Mesothelial cell of epicardium (in vitro differentiated cells): ENCODE data around the gene TBC1D9B. TPM values are rescaled to one million over a fixed set of nuclear protein-coding genes. Genes with fewer than 3 reads are reported as not detected.
"Not testable (repeated sequence)": the region's sequence is repeated elsewhere in the genome, so short reads cannot be mapped to it uniquely, and the experiment has no call there.

Experiments
- DNase-seq, 2 experiments: peaks; one replicate each; pipeline ENCODE4 v3.0.0; 2021; ENCODE audit warnings: low spot score in 2 of 2; ENCODE audit not compliant: unreplicated experiment in 2 of 2
- H3K27ac Mint-ChIP-seq: 2 replicates; pipeline ENCODE4 v1.8.0; 2021; ENCODE audit warnings: mixed read lengths
- H3K27me3 Mint-ChIP-seq: 2 replicates; pipeline ENCODE4 v1.8.0; 2021; ENCODE audit warnings: low read depth, mixed read lengths
- H3K36me3 Mint-ChIP-seq: 2 replicates; pipeline ENCODE4 v1.8.0; 2021; ENCODE audit warnings: mixed read lengths
- H3K4me1 Mint-ChIP-seq: 2 replicates; pipeline ENCODE4 v1.8.0; 2021; ENCODE audit warnings: mixed read lengths
- H3K4me3 Mint-ChIP-seq: 2 replicates; pipeline ENCODE4 v1.8.0; 2021; ENCODE audit warnings: mild to moderate bottlenecking, moderate library complexity, mixed read lengths
- H3K9me3 Mint-ChIP-seq: 2 replicates; pipeline ENCODE4 v1.8.0; 2021; ENCODE audit warnings: mixed read lengths
- total RNA-seq: library from RNA; stranded (reverse); gene quantifications from 3 replicates; pipeline ENCODE4 v1.2.1, GENCODE V29; 2021
- TF ChIP-seq, protein P1 (sequence below): fragments of 200-600 bp; sonication (generic); IDR thresholded peaks from one replicate; pipeline ENCODE4 v1.5.0; 2021; ENCODE audit warnings: antibody characterized with exemption; ENCODE audit not compliant: unreplicated experiment

TBC1D9B gene
- total RNA-seq, 1 donor from 2014 or later: 139 TPM

DNA sequence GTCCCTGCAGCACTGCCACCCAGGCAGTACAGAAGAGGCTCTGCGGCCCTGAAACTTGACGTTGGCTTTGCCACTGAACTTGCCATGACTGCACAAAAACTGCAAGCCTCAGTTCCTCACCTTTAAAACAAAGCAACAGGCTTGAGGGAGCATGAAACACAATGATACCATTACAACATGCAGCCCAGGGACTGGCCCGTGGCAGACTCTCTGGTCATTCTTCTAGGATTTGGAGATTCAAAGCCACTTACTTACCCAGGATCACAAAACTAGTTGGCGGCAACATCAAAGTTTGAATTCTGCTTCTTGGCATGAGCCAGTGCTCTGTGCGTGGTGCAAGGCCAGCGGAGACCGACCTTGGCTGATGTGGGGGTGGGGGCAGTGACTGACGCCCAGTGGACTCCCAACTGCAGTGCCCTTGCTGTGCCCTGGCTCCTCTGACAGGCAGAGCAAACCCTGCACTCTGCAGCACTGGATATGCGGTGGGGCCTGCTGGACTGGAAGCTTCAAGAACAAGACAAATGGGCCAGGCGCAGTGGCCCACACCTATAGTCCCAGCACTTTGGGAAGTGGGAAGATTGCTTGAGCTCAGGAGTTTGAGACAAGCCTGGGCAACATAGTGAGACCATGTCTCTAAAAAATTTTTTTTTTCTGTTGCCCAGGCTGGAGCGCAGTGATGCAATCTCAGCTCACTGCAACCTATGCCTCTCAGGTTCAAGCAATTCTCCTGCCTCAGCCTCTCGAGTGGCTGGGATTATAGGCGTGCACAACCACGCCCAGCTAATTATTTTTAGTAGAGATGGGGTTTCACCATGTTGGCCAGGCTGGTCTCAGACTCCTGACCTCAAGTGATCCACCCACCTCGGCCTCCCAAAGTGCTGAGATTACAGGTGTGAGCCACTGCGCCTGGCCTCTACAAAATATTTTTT lies 68.1 kb downstream of the TBC1D9B start:
- H3K27me3 Mint-ChIP-seq: no peaks in the 10 kb centered on the region
- H3K27ac Mint-ChIP-seq: peak overlapping the region; percentile 64
- DNase-seq: no peak
- H3K4me1 Mint-ChIP-seq: no peaks in the 10 kb centered on the region
- TF ChIP-seq, protein P1, sequence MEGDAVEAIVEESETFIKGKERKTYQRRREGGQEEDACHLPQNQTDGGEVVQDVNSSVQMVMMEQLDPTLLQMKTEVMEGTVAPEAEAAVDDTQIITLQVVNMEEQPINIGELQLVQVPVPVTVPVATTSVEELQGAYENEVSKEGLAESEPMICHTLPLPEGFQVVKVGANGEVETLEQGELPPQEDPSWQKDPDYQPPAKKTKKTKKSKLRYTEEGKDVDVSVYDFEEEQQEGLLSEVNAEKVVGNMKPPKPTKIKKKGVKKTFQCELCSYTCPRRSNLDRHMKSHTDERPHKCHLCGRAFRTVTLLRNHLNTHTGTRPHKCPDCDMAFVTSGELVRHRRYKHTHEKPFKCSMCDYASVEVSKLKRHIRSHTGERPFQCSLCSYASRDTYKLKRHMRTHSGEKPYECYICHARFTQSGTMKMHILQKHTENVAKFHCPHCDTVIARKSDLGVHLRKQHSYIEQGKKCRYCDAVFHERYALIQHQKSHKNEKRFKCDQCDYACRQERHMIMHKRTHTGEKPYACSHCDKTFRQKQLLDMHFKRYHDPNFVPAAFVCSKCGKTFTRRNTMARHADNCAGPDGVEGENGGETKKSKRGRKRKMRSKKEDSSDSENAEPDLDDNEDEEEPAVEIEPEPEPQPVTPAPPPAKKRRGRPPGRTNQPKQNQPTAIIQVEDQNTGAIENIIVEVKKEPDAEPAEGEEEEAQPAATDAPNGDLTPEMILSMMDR: no peak
- H3K36me3 Mint-ChIP-seq: peaks cover 50% of the 10 kb centered on the region
- no peaks in the 10 kb centered on the region for H3K9me3 Mint-ChIP-seq
- H3K4me3 Mint-ChIP-seq: no peak overlapping the region

- Mint-ChIP-seq H3K9me3 (peaks cover 7% of the 10 kb centered on the region), H3K4me1 (no peaks in the 10 kb centered on the region), H3K4me3 (no peak overlapping the region), H3K27ac (no peak overlapping the region), H3K27me3 (no peaks in the 10 kb centered on the region), H3K36me3 (peaks cover 49% of the 10 kb centered on the region)
- TF ChIP-seq, protein P1: no peak
- no peak for DNase-seq
These were observed 70.4 kb downstream of the TBC1D9B start for GRCh38 chr5:179837076-179838011.

DNA sequence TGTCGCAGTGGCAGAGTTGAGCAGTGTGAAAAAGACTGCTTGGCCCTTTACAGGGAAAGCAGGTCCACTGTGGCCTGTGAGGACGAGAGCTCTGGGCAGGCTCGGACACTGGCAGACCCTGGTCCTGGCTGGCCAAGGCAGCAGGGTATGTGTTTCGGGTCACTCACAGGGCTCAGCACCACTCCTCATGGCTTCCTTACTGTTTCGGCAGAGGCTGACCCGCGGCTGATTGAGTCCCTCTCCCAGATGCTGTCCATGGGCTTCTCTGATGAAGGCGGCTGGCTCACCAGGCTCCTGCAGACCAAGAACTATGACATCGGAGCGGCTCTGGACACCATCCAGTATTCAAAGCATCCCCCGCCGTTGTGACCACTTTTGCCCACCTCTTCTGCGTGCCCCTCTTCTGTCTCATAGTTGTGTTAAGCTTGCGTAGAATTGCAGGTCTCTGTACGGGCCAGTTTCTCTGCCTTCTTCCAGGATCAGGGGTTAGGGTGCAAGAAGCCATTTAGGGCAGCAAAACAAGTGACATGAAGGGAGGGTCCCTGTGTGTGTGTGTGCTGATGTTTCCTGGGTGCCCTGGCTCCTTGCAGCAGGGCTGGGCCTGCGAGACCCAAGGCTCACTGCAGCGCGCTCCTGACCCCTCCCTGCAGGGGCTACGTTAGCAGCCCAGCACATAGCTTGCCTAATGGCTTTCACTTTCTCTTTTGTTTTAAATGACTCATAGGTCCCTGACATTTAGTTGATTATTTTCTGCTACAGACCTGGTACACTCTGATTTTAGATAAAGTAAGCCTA lies 71.3 kb downstream of the TBC1D9B start:
- Mint-ChIP-seq H3K27ac (no peak overlapping the region), H3K27me3 (no peaks in the 10 kb centered on the region), H3K36me3 (peaks cover 49% of the 10 kb centered on the region), H3K4me3 (no peak overlapping the region), H3K9me3 (peaks cover 7% of the 10 kb centered on the region), H3K4me1 (no peaks in the 10 kb centered on the region)
- TF ChIP-seq, protein P1: no peak
- DNase-seq: no peak

DNA sequence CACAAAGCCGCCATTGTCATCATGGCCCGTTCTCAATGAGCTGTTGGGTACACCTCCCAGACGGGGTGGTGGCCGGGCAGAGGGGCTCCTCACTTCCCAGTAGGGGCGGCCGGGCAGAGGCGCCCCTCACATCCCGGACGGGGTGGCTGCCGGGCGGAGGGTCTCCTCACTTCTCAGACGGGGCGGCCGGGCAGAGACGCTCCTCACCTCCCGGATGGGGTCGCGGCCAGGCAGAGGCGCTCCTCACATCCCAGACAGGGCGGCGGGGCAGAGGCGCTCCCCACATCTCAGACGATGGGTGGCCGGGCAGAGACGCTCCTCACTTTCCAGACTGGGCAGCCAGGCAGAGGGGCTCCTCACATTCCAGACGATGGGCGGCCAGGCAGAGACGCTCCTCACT lies 72.8 kb downstream of the TBC1D9B start:
- not testable (repeated sequence) for H3K4me1 Mint-ChIP-seq, DNase-seq, H3K27ac Mint-ChIP-seq, H3K4me3 Mint-ChIP-seq, H3K27me3 Mint-ChIP-seq, H3K9me3 Mint-ChIP-seq
- peaks cover 52% of the 10 kb centered on the region for H3K36me3 Mint-ChIP-seq

GRCh38 chr5:179834120-179834519 lies 73.6 kb downstream of the TBC1D9B start:
- no peaks in the 10 kb centered on the region for H3K4me1 Mint-ChIP-seq
- no peak overlapping the region for H3K27ac Mint-ChIP-seq
- H3K9me3 Mint-ChIP-seq: peaks cover 16% of the 10 kb centered on the region
- DNase-seq: no peak
- peaks cover 59% of the 10 kb centered on the region for H3K36me3 Mint-ChIP-seq
- TF ChIP-seq, protein P1: no peak
- H3K4me3 Mint-ChIP-seq: no peak overlapping the region
- H3K27me3 Mint-ChIP-seq: no peaks in the 10 kb centered on the region
